Vagina (tissue), 2 donors: ENCODE results near the gene ARHGAP10.

Experiments used
- POLR2A ChIP-seq, 2 donors: fragments of 450-650 bp; IDR thresholded peaks; one replicate each; pipeline ENCODE4 v1.6.1; 2017; ENCODE audit warnings: antibody characterized with exemption in 2 of 2, mild to moderate bottlenecking in 2 of 2, moderate library complexity in 2 of 2
- TF ChIP-seq, protein P1 (sequence below), 3 experiments: fragments of 450-650 bp in 2 of 3; fragments of 200-600 bp in 1 of 3; sonication (generic) in 1 of 3; IDR thresholded peaks; one replicate each; pipeline ENCODE4 v1.5.1; 2017 to 2019; ENCODE audit warnings: antibody characterized with exemption in 3 of 3, mild to moderate bottlenecking in 2 of 3, moderate library complexity in 2 of 3

DNA sequence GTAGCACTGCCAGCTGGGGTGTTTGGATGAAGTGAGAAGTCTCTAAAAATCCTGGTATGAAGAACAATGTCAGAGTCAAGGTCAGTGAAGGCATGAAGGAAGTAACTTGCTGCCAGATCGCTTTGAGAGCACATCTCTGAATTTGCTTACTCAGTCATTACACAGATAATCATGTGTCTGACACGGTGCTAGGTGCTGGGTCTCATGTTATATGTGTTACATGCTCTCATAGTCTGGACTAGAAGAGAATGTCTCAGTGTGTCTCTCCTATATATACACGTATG is 337.9 kb downstream of the ARHGAP10 start:
- TF ChIP-seq, protein P1, sequence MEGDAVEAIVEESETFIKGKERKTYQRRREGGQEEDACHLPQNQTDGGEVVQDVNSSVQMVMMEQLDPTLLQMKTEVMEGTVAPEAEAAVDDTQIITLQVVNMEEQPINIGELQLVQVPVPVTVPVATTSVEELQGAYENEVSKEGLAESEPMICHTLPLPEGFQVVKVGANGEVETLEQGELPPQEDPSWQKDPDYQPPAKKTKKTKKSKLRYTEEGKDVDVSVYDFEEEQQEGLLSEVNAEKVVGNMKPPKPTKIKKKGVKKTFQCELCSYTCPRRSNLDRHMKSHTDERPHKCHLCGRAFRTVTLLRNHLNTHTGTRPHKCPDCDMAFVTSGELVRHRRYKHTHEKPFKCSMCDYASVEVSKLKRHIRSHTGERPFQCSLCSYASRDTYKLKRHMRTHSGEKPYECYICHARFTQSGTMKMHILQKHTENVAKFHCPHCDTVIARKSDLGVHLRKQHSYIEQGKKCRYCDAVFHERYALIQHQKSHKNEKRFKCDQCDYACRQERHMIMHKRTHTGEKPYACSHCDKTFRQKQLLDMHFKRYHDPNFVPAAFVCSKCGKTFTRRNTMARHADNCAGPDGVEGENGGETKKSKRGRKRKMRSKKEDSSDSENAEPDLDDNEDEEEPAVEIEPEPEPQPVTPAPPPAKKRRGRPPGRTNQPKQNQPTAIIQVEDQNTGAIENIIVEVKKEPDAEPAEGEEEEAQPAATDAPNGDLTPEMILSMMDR (IDR thresholded peaks at IDR 0.05), result no peak
- TF ChIP-seq POLR2A (IDR thresholded peaks at IDR 0.05), result no peak
